ENCODE results near the gene GSTM2.
A peak's percentile ranks its signal among the peaks of the same experiment; 100 is the strongest.

GSTM2 gene

DNA sequence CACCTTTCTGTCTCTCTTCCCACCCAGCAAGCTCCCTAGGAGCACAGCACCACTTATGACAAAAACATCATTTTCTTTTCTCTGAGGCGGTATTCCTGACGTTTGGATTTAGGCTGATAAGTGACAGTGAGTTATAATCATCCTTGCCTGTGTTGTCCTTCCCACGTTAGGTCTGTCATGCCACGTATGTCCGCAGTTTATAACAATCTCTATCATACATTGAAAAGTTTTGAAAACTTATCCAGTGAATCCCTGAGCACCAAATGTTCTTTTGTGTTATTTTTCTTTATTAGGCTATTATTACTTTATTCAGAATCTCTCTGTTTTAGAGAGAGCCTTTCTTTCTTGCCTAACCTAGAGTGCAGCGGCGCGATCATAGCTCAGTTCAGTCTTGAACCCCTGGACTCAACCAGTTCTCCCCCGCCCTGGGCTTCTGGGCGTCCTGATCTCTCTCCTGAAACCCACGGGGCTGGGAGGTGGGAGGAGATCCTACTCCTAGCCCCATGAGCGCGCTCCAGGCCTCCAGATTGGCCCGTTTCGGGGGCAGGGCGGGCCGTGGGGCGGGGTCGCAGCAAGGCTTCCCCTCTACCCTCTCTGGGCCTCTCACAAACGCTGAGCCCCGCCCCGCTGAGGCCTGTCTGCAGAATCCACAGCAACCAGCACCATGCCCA lies at the start of gene GSTM2:
Gene GSTM2, plus strand, starts transcription at position 606 of the 671 bp plus-strand sequence. Its CDS starts 59 bp downstream, at position 665.
- DNase-seq, result peak; percentile 63

- no peak for DNase-seq
Measured at GRCh38 chr1:109618661-109619575, 48.9 kb upstream of the GSTM2 start.

- DNase-seq, result peak; percentile 48
Measured at GRCh38 chr1:109619576-109620400, 48.1 kb upstream of the GSTM2 start, which contains the start of the genes AMPD2 and GNAT2. AMPD2 (plus strand) TSS chr1:109619837; CDS start chr1:109621176, 1,339 bp downstream. GNAT2 (minus strand) TSS chr1:109619616; CDS start chr1:109612870, 6,746 bp downstream.

DNA sequence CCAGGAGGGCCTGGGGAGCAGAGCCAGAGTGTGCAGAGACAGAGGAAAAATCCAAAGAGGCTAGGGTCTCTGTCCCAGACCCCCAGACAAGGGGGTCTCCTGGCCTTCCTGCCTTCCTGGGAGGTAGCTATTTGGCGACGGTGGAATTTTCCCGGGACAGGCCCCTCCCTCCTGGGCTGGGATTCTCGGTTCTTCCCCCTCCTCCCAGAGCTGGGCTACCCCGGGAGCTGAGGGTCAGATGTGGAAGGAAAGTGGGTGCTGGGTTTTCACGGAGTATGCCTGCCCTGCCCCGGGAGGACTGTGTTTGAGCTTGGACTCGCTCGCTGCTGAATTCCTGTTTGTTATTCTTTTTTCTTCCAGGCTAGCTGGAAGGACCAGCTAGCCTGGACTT lies 47.5 kb upstream of the GSTM2 start:
- no peak for DNase-seq

DNA sequence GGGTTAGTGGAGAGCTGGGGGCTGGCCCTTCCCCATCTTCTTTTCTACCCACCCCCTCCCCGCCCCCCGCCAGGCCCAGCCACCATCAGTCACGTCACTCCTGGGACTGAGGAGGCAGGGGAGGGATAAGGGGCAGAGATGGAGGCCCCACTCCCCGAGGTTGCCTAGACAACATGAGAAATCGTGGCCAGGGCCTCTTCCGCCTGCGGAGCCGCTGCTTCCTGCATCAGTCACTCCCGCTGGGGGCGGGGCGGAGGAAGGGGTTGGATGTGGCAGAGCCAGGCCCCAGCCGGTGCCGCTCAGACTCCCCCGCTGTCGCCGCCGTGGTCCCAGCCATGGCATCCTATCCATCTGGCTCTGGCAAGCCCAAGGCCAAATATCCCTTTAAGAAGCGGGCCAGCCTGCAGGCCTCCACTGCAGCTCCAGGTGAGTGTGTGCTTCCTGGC lies 47.0 kb upstream of the GSTM2 start:
- DNase-seq, result peak; percentile 91

GRCh38 chr1:109621379-109622136 lies 46.3 kb upstream of the GSTM2 start:
- DNase-seq, result no peak

DNA sequence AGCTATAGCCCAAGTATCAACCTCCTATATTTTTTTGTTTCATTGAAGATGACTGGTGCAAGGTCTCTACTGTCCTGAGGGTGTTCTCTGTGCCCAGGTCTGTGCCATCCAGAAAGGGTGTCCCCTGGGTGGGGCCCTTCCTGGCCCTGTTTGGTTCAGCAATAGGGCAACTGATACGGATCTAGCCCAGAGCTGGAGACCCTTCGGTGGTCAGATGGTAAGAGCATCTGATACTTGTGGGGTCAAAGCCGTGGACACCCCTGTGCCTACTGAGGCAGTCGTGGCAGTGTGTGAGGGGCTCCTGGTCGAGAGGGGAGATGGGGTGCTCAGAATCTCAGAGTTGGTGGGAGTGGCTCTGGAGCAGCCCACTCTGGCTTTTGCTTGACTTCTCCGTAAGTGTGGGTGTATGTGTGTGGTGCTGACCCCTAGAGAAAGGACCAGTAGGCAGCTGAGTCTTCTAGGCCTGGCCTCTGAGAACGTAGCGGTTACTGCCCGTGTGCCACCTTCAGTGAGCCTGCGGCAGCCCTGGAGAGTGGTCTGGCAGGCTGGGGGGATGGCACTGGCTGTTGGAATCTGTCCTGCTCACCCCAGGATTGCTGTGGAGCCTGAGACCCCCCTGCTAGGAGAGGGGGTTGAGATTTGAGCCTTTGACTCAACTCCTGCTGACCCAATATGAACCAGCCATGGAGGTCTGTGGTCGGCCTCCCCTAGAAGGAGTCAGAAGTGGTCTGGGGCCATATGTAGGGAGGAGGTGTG lies 45.5 kb upstream of the GSTM2 start:
- no peak for DNase-seq

GRCh38 chr1:109622895-109623294 lies 45.0 kb upstream of the GSTM2 start:
- DNase-seq, result no peak

GRCh38 chr1:109623601-109624161 lies 44.2 kb upstream of the GSTM2 start:
- no peak for DNase-seq

GRCh38 chr1:109624201-109625010 lies 43.5 kb upstream of the GSTM2 start:
- DNase-seq, result no peak

DNA sequence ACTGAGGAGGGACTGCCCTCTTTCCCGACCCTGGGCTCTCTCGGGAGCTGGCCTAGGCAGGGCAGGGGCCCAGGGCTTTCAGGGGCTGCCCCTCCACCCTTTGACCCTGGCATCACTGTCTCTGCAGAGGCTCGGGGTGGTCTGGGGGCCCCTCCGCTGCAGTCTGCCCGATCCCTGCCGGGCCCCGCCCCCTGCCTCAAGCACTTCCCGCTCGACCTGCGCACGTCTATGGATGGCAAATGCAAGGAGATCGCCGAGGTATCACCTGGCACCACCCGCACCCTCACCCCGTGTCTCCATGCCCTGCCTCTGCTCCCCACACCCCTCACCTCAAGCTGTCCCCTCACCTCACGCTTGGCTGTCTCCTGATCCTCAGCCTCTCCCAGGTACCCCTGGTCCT lies 42.7 kb upstream of the GSTM2 start:
- DNase-seq, result no peak

GRCh38 chr1:109625601-109626560 lies 42.0 kb upstream of the GSTM2 start:
- DNase-seq, result no peak

DNA sequence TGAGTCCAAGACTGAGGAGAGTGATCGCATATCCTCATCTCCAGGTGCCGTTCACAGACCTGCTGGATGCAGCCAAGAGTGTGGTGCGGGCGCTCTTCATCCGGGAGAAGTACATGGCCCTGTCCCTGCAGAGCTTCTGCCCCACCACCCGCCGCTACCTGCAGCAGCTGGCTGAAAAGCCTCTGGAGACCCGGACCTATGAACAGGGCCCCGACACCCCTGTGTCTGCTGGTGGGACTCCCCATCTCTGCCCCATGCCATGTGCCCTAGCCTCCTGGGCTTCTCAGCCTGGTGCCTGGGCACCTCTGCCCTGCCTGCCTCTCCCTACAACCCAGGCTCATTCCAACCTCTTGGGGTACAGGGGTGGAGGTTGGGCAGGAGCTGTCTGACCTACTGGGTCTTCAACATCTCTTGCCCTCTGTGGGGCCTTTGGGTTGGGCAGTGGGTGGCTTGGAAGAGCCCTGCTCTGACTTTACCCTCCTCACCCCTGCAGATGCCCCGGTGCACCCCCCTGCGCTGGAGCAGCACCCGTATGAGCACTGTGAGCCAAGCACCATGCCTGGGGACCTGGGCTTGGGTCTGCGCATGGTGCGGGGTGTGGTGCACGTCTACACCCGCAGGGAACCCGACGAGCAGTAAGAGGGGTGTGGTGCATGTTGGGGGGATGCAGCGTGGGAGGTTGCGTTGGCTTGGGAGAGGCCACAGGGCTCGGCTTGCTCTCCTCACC lies 41.0 kb upstream of the GSTM2 start:
- DNase-seq, result no peak

GRCh38 chr1:109627692-109628399 lies 40.0 kb upstream of the GSTM2 start:
- no peak for DNase-seq

GRCh38 chr1:109628540-109629321 lies 39.1 kb upstream of the GSTM2 start:
- no peak for DNase-seq

- no peak for DNase-seq
Measured at GRCh38 chr1:109629372-109630030, 38.4 kb upstream of the GSTM2 start.

Data from activated CD4-positive, alpha-beta T cell treated with anti-CD3 and anti-CD28 coated beads for 1 hour (primary cell).